T47D (cell line): Measurements from ENCODE around the gene ADAR.

Experiments used
- DNase-seq, 2 experiments: peaks; one replicate each; pipeline versions ENCODE4 v3.0.0 to v3.0.0-alpha.2; 2011 to 2012; ENCODE audit warnings: low read depth in 1 of 2, low spot score in 1 of 2
- JUND ChIP-seq: IDR thresholded peaks from 2 replicates; pipeline ENCODE4 v1.6.1; 2012; ENCODE audit warnings: low read depth
- in situ Hi-C: cut with HindIII; loops from 2 replicates; pipeline ENCODE4 v1.10.0; 2016; ENCODE audit warnings: low sequenced_read_pairs, low pct_unique_long_range_greater_than_20kb

Gene ADAR

GRCh38 chr1:154541231-154541630 lies 66.8 kb downstream of the ADAR start:
- no peak for TF ChIP-seq JUND
- no peak for DNase-seq
- in situ Hi-C loops = no loop called here

GRCh38 chr1:154539486-154540483 lies 68.2 kb downstream of the ADAR start:
- in situ Hi-C loops = no loop called here
- no peak for TF ChIP-seq JUND
- peak in 1 of 2 experiments; percentile 87 for DNase-seq

- no peak for TF ChIP-seq JUND
- DNase-seq = no peak
- in situ Hi-C loops = no loop called here
Observed at GRCh38 chr1:154536570-154536969, 71.4 kb downstream of the ADAR start.

GRCh38 chr1:154533952-154534844 lies 73.8 kb downstream of the ADAR start:
- DNase-seq = peak; percentile 81 to 85
- no peak for TF ChIP-seq JUND
- in situ Hi-C loops = no loop called here
